ENCODE results near the gene ATAD1.
"Not testable (repeated sequence)": the region's sequence is repeated elsewhere in the genome, so short reads cannot be mapped to it uniquely, and the experiment has no call there.

ATAD1 gene

DNA sequence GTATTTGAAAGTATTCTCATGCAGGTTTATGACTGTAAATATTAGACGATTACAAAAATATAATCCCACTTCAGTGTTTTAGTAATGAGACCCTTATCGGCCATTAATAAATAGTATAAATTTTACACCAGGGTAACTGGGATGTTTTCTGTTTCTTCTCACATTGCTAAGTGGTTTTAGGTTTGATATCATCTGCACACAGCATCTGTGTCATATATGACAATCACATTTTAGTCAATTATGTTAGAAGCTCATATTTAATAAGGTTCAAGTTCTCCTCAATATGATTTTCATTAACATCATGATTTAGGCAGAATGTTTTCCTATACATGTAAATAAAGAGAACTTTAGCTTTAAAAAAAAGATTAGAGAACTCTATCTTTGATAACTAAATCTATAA lies 66.8 kb downstream of the ATAD1 start:
- no peak for DNase-seq

GRCh38 chr10:87750817-87751216 lies 67.2 kb downstream of the ATAD1 start:
- DNase-seq = no peak

DNA sequence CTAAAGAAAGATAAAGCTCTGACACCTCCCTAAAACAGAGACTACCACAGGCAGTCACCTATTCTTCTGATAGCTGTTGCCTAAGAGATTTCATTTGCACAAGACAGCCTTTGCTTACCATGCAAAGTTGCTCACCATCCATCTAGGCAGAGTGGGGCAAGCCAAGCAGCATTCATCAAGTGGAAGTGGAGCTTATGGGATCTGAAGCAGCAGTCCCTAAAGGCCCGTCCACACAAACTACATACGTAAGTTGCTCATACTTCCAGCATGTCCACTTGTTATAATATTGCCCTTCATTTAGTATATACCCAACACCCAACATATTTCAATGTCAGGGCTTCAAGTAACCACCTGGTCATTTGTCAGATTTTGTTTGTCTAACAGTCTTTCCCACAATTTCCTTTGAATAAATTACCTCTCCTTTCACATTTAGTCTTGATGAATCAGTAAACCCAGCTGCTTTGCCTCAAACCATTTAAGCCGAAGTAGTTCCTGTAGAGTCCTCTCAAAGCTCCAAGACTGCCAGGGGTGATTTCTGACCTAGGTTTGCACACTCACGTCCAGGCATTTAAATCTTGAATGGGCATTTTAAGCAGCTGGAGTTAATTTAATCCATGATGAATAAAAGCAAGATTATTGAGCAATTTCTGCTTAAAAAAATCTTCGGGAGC lies 67.9 kb downstream of the ATAD1 start:
- DNase-seq = no peak

- DNase-seq = not testable (repeated sequence)
Observed at GRCh38 chr10:87748244-87748643, 69.8 kb downstream of the ATAD1 start.

DNA sequence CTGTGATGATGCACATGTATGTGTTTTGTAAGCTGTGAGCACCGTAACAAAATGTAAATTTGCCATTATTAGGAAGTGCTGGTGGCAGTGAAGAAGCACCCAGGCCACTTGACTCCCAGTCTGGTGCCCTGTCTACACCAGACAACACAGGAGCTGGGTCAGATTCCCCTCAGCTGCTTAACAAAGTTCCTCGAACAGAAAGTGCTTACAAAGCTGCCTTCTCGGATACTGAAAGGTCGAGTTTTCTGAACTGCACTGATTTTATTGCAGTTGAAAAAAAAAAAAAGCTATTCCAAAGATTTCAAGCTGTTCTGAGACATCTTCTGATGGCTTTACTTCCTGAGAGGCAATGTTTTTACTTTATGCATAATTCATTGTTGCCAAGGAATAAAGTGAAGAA lies 71.1 kb downstream of the ATAD1 start:
- no peak for DNase-seq

- no peak for DNase-seq
Observed at GRCh38 chr10:87744606-87745005, 73.4 kb downstream of the ATAD1 start.

DNA sequence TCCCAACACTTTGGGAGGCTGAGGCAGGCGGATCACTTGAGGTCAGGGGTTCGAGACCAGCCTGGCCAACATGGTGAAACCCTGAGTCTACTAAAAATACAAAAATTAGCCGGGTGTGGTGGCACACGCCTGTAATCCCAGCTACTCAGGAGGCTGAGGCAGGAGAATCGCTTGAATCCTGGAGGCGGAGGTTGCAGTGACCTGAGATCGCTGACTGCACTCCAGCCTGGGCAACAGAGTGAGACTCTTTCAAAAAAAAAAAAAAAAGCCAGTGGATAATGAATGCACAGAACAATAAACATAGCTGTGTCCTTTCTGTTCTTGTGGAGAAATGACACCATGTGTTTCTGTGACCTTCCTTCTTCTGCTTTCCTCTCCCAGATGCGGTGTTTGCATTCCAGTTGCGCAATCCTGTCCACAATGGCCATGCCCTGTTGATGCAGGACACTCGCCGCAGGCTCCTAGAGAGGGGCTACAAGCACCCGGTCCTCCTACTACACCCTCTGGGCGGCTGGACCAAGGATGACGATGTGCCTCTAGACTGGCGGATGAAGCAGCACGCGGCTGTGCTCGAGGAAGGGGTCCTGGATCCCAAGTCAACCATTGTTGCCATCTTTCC lies 74.9 kb downstream of the ATAD1 start:
- peak; percentile 46 to 58 for DNase-seq

DNA sequence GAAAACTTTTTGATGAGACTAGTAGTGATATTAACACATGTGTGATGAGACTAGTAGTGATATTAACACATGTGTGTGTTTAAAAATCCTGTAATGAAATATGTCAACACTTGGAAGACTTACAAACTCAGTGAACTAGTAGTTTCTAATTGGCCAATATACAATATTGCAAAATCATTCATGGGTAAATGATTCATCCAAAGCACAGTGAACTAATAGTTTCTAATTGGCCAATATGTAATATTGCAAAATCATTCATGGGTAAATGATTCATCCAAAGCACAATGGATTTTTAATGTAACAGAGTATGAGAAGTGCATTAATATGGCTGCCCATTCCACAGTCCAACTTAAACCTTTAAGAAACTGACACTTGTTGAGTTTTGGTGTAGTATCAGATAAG lies 77.8 kb downstream of the ATAD1 start:
- DNase-seq = peak; percentile 87 to 95

- peak; percentile 9 to 26 for DNase-seq
Observed at GRCh38 chr10:87739703-87740102, 78.3 kb downstream of the ATAD1 start.

DNA sequence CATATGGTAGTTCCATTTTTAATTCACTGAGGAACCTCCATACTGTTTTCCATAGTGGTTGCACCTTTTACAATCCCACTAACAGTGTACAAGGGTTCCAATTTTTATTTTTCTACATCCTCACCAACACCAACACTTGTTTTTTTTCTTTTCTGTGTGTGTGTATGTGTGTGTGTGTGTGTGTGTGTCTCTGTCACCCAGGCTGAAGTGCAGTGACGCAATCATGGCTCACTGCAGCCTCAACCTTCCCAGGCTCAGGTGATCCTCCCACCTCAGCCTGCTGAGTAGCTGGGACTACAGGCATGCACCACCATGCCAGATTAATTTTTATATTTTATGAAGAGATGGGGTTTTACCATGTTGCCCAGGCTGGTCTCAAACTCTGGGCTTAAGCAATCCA lies 79.8 kb downstream of the ATAD1 start:
- not testable (repeated sequence) for DNase-seq

DNA sequence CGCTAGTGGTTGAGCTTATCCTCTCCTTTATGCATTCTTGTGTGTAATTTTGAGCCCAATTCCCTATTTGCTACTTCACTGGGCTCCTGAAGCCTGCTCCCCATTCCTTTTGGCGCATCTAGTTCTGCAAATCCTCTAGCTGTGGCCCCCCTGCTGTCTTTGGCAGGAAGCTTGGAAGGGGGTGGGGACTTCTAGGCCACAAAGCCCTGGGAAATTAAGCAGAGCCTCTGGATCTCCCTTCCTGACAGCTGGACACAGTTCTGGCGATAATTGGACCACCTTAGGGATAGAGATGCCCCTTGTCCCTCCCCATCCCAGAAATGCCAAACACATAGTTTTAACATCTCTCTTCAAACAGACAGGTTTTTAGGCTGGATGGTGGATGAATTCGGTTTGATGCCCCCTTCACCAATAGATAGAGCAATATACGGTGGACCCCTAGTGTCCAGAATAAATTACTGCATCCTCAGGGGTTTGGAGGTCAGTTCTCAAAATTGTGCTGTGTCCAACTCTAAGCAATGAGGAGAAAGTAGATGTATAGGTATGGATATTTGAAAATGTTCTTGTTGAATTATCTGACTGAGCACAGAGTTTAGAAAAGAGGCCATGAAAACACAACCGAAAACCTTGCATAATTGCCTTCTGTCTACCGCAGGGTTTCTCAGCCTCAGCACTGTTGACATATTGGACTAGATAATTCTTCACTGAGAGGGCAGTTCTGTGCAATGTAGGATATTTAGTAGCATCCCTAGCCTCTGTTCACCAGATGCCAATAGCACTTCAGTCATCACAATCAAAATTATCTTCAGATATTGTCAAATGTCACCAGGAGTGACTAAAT lies 82.8 kb downstream of the ATAD1 start:
- DNase-seq = peak in 1 of 2 donors; percentile 49

GRCh38 chr10:87733081-87733480 lies 84.9 kb downstream of the ATAD1 start:
- DNase-seq = no peak

DNA sequence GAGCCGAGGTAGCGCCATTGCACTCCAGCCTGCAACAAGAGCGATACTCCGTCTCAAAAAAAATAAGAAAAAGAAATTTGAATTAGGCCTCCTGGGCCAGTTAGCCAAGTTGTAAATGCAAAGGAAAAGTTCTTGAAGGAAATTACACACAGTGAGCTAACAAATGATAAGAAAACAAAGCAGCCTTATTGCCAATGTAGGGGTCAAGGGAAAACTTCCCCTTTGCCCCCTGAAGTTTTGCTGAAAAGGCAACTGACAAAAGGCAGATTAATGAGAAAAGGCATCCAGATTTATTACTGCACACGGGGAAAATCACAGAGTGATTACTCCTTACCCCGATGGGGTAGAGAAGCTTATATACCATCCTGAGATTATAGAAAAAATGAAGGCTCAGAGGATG lies 88.1 kb downstream of the ATAD1 start:
- DNase-seq = no peak

- DNase-seq = no peak
Observed at GRCh38 chr10:87724789-87725188, 93.2 kb downstream of the ATAD1 start.

- no peak for DNase-seq
Observed at GRCh38 chr10:87723500-87723899, 94.5 kb downstream of the ATAD1 start.

GRCh38 chr10:87722716-87723115 lies 95.3 kb downstream of the ATAD1 start:
- no peak for DNase-seq

- DNase-seq = no peak
Observed at GRCh38 chr10:87721781-87722180, 96.2 kb downstream of the ATAD1 start.

- no peak for DNase-seq
Observed at GRCh38 chr10:87720665-87721064, 97.4 kb downstream of the ATAD1 start.

GRCh38 chr10:87716348-87716670 lies 101.7 kb downstream of the ATAD1 start:
- DNase-seq = no peak

DNA sequence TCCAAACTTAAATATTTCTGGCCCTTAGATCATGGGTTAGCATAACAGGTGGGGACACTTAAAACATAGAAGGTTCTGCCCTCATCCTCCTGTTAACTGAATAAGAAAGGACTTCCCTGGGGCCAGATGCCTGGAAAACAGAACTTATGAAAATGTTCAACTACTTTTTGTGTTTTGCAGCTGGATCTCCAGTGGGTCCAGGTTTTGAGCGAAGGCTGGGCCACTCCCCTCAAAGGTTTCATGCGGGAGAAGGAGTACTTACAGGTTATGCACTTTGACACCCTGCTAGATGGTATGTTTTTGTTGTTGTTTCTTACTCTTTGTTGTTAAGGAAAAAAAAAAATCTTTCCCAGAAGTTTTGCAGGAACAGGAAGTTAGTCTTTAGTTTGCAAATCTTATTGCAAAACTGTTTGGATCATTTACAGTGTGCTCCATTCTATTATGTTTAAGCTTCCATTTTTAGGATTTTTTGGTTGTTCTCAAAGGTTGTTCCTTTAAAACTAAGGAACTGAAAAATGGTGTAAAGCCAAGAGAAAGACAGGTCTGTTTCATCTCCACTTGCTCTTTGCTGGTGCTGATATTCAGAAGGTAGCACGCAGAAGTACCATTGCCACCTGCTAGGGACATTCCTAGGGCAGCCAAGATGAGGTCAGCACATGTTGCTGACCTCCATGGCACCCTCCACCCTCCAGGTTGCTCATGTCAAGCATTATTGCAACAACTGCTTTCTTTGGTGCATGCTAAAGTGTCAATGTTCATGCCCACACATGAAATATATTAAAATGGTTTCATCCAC lies 102.3 kb downstream of the ATAD1 start:
- DNase-seq = peak; percentile 8 to 31

DNA sequence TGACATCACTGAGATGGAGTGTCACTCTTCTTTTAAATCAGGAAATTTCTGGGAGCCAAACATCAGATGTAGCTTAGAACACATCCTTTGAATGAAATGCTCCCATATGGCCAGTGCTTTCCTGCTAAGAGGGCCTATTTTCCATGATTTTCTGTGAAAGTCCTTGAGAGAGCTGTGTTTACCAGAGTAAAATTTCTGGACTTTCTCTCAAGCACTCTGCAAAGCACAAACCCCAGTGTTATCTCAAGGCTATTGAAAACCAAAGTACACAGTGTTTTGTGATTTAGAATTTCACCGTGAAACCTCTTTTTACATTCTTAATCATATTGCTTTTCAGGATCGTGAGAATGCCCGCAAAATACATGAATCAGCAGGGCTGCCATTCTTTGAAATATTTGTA lies 104.3 kb downstream of the ATAD1 start:
- no peak for DNase-seq

- no peak for DNase-seq
Observed at GRCh38 chr10:87712913-87713616, 105.0 kb downstream of the ATAD1 start.

GRCh38 chr10:87707254-87707653 lies 110.8 kb downstream of the ATAD1 start:
- no peak for DNase-seq

Measured in inflammatory macrophage treated with lipopolysaccharide for 1 hour (primary cell).